LNCAP (cell line): ENCODE measurements around the gene CHERP.

Experiments used
- CTCF ChIP-seq: fragments of 450-650 bp; IDR thresholded peaks from 2 replicates; pipeline ENCODE4 v1.5.1; 2017; ENCODE audit warnings: mild to moderate bottlenecking

Gene CHERP

GRCh38 chr19:16532440-16533234 is 9.6 kb downstream of the CHERP start:
- TF ChIP-seq CTCF: no peak

- TF ChIP-seq CTCF: no peak
These were observed 10.9 kb downstream of the CHERP start for GRCh38 chr19:16531380-16531669.

- TF ChIP-seq CTCF: no peak
These were observed 11.5 kb downstream of the CHERP start for GRCh38 chr19:16530540-16531379.

- no peak for TF ChIP-seq CTCF
These were observed 12.6 kb downstream of the CHERP start for GRCh38 chr19:16529466-16530144.

- TF ChIP-seq CTCF: peak; percentile 66
These were observed 14.2 kb downstream of the CHERP start for GRCh38 chr19:16527971-16528521.

GRCh38 chr19:16527334-16527935 is 14.8 kb downstream of the CHERP start:
- TF ChIP-seq CTCF: no peak
